ENCODE results near the gene DDX42. TPM values are rescaled to one million over a fixed set of nuclear protein-coding genes. Genes with fewer than 3 reads are reported as not detected.

The DDX42 gene
- polyA plus RNA-seq, 3 donors = 63.1 to 93.2 (median 71.4) TPM

DNA sequence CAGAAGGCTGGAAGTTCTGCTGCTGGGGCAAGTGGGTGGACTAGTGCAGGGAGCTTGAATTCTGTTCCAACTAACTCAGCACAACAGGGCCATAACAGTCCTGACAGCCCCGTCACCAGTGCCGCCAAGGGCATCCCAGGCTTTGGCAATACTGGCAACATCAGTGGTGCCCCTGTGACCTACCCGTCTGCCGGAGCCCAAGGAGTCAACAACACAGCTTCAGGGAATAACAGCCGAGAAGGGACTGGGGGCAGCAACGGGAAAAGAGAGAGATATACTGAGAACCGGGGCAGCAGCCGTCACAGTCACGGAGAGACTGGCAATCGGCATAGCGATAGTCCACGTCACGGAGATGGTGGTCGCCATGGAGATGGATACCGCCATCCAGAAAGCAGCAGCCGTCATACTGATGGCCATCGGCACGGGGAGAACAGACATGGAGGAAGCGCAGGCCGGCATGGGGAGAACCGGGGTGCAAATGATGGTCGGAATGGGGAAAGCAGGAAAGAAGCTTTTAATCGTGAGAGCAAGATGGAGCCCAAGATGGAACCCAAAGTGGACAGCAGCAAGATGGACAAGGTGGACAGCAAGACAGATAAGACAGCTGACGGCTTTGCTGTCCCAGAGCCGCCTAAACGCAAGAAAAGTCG, 43.9 kb downstream of the DDX42 start:
- WGBS, 3 donors = 94 to 95% (median 95%) methylated on average over 27 of the region's 27 CpGs
- no peak overlapping the region for H3K27ac ChIP-seq (ENCODE audit: low read depth, low read length)

DNA sequence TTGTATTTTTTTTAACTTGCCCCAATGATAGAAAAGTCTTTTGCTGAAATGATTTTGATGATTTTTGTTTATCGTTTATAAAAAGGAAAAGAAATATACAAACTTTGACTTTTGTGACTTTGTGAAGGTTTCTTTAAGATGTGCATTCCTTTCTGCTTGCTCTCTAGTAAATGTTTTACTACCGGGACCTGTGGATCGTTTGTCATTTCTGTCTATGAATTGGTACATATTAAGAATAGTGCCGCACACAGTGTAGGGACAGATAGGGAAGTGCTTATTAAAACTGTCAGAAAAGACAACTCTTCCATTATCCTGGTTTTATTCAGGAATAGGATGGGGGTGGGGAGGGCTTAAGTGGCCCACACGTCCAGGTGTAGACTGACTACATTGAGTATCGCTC, 45.2 kb downstream of the DDX42 start:
- H3K27ac ChIP-seq (ENCODE audit: low read depth, low read length) = no peak overlapping the region
- 37 to 67% (median 66%) methylated on average over 6 of the region's 6 CpGs for whole genome bisulfite sequencing, 3 donors

DNA sequence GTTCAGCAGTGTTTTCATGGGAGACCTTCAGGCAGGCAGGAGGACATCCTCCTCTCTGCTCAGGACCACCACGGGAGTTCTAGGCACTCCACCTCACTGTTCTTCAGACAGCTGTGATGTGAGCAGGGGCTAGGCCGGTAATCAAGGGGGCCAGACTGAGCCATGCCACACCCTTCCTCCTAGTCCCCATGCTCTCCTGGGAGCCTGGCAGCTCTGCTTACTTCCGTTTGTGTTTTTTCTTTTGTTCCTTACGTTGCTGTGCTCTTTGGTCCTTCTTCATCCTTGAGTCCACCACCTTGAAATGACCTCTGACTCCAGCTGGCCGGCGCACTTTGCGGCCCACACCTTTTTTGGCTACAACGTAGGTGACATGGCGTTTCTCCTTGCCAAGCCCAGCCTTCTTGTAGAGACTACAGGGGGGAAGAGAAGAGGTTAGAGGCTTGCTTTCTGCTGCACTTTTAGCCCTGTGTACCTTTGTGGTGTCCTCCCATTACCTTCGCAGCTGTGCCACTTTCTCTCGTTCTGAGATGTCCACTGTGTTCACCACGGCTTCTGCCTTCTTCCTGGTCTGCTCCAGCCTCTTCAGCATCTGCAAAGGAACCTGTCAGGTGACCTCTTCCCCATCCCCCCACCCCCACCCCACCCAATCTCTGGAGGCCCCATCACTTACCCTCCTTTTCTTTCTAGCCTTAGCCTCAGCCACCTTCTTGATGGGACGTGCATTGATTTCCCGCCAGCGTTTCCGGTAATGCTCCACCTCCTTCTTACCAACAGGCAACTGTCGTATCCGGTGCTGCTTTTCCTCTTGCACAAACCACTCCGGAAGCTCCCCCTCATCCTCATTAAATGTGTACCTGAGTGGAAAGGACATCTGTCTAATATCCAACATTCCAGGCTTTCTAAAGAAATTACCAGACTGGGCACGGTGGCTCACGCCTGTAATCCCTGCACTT, 45.9 kb downstream of the DDX42 start:
- 49 to 62% (median 58%) methylated on average over 21 of the region's 21 CpGs for WGBS, 3 donors
- H3K27ac ChIP-seq (ENCODE audit: low read depth, low read length) = no peak overlapping the region

DNA sequence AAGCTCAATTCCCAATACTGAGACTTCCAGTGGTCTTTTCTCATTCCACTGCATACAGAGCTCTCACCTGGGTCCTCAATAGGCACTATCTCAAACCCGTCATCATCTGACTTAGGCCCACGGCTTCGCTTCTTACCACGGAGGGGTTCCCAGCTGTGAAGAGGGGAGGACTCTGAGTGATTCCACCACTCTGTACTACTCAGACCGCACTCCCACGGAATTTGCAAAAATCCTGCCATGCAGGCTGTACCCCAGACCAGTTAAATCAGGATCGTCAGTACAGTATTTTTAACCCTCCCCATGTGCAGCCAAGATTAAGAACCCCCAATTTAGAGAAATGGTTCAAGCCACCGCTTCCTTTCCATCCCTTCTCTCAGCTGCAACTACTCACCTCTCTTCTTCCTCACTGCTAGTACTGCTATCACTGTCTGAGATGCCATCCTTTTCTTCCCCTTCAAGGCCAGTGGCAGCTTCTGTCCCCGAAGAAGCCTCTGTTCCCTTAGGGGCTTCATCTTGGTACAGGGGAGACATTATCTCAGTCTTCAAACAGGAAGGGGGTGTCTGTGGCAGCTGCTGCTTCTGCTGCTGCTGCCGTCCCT, 47.1 kb downstream of the DDX42 start:
- no peak overlapping the region for H3K27ac ChIP-seq (ENCODE audit: low read depth, low read length)
- 87 to 92% (median 87%) methylated on average over 10 of the region's 10 CpGs for WGBS, 3 donors

DNA sequence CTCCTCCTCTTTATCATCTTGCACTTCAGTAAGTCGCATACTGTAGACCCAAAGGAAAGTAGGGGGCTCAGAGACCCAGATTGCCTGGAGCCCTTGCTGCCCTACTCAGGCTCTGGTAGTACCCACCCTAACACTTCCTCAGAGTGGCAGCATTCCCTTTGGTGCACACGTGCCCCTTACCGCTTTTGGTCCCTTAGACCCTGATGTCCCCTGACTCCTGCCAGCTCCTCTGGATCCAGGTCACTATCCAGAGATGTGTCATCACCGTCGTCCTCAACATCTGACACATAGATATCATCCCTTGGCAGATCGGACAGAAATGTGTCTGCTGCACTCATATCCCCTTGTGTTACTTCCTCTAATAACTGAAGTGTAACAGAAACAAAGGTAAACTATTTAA, 47.8 kb downstream of the DDX42 start:
- 71 to 80% (median 76%) methylated on average over 6 of the region's 6 CpGs for WGBS, 3 donors

DNA sequence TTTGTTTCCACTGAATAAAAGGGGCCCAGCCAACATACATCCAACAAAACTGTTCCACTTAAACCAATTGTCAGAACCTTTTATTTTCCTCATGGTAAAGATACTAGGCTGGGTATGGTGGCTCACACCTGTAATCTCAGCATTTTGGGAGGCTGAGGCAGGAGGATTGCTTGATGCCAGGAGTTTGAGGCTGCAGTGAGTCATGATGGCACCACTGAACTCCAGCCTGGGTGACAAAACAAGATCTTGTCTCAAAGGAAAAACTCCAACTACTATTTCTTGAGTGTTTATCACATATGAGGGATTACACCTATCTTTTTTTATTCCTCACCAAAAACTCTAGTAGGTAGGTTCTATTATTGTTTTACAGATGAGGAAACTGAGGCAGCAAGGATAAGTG, 48.6 kb downstream of the DDX42 start:
- no peak overlapping the region for H3K27ac ChIP-seq (ENCODE audit: low read depth, low read length)

More for the DNA sequence above, 47.8 kb downstream of the DDX42 start:
- no peak overlapping the region for H3K27ac ChIP-seq (ENCODE audit: low read depth, low read length)

DNA sequence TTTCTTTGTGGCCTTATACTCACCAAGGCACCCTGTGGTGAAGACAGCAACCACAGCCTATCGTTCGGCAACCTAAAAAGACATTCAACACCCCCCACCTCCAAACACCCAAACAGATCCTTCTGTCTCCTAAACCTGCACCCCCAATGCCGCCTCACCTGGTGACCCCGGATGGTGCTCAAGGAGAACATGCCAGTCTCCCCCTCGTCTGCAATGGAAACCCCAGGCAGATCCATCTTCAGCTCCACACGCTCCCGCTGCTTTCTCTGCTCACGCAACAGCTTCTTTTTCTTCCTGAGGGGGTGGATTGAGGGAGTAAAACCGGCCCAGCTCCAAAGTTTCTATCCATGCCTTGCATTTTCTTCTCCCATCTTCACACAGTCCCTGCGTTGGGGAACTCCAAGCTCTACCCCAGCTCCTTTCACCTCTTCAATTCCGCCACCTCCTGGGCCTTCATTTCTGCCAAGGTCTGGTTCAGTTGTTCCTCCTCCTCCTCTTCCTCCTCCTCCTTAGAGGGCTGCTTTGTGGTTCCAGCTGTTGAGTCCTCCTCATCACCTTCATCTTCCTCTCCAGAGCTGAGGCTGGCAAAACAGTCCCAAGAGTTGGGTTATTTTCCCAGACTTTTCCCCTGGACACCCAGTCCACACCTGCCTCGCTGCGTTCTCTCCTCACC, 49.8 kb downstream of the DDX42 start:
- 93 to 95% (median 93%) methylated on average over 13 of the region's 13 CpGs for WGBS, 3 donors
- no peak overlapping the region for H3K27ac ChIP-seq (ENCODE audit: low read depth, low read length)

DNA sequence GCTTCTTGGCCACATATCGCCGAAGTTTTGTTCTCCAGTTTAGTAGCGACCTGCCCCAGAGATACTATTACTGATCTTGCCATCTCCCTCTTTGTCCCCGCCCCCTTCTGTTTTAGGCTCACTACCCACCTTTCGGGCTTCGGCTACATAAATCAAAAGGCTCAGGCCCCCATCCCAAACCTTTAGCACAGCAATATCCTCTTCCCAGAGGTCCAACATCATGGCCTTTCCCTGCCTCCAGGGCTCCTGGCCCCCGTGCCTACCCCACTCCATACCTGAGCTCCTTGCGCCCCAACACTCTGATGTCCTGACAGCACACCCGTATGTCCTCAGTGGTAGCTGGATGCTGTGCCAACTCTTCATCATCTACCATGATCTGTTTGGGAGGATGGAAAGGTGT, 50.4 kb downstream of the DDX42 start:
- WGBS, 3 donors = 93 to 96% (median 94%) methylated on average over 9 of the region's 9 CpGs

DNA sequence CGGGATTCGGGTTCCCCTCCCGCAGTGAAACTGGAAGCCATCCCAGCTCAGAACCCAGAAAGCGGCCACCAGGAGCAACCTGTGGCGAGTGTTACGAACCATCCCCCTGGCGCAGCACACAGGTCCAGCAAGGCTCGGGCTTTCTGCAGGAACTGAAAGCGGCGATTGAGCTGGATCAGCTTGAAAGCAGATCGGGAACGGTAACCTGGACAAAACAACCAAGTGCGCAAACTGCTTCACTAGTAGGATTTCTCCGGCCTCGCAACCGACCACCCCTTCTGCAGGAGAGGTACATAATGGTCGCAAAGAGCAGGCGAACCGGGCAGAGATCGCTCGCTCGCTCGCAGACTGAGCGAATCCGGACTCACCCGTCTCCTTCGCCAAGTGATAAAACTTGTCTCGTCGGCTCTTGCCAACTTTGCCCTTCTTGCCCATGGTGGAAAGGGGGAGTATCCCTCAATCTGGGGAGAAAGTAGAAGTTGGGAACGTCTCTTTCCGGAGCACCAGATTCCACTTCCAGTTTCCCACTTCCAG, 52.6 kb downstream of the DDX42 start:
- no peak overlapping the region for H3K27ac ChIP-seq (ENCODE audit: low read depth, low read length)
- WGBS, 3 donors = 0 to 1% (median 1%) methylated on average over 31 of the region's 31 CpGs

More for the DNA sequence above, 50.4 kb downstream of the DDX42 start:
- H3K27ac ChIP-seq (ENCODE audit: low read depth, low read length) = no peak overlapping the region

DNA sequence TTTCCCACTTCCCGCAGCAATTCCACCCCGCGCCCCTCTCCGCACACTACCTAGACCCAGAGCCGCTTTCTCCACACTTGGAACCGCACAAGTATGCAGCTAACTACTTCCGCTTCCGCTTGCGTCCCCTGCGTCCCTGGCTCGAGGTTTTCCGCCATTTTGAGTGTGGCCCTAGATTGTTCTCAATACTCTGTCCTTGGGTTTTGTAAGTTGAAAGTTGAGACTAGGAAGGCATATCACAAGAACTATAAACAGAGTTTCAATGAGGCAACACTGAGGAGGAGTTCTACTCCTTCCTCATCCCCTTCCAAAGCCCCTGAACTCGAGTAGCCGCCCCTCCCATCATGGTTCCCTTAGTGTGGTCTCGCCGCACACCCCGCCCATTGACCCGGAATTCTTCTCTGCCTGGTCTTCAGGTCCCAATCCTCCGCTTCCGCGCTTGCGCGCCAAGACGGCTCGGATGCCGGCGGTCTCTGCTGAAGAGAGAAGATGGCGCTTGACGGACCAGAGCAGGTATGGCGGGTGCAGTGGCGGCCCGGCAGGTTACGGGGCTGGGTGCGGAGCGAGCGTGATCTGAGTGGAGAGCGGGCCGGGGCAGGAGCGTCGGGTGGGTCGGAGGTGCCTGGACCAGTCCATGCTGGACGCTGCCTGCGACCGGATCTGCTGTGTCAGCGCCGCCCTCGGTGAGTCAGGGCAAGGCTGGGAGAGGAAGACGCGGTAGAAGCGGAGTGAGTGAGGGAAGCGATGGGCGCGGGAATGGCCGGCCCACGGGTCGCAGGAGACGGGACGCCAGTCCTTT, 53.2 kb downstream of the DDX42 start, which contains the start of the genes FTSJ3 and PSMC5:
TSS of gene FTSJ3 (minus strand) at position 662 of the 799 bp plus-strand sequence. CDS start 761 bp downstream, outside the sequence.
TSS of gene PSMC5 (plus strand) at position 430 of the 799 bp plus-strand sequence. CDS start at position 490, 60 bp downstream.
- no peak within 1 kb of the TSS for H3K27ac ChIP-seq (ENCODE audit: low read depth, low read length)
- 0 to 1% (median 0%) methylated on average over 42 to 58 of the region's 58 CpGs for WGBS, 3 donors

DNA sequence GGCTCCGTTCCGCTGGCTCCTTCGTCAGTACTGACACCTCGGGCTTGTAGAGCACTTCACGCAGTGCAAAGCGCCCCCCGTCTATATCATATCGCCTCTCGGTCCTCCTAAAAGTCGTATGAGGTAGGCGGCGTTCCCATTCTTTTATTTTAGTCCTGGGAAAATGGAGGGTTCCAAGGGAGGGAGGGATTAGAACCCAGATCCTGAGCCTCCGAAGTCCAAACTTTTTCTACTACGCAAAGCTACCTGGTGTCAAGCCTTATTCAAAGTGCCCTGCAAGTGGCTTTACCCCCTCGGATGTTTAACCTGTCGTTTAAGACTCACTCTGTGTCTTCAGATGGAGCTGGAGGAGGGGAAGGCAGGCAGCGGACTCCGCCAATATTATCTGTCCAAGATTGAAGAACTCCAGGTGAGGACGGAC, 53.8 kb downstream of the DDX42 start:
- 1 to 2% (median 2%) methylated on average over 19 of the region's 19 CpGs for WGBS, 3 donors
- H3K27ac ChIP-seq (ENCODE audit: low read depth, low read length) = no peak overlapping the region

DNA sequence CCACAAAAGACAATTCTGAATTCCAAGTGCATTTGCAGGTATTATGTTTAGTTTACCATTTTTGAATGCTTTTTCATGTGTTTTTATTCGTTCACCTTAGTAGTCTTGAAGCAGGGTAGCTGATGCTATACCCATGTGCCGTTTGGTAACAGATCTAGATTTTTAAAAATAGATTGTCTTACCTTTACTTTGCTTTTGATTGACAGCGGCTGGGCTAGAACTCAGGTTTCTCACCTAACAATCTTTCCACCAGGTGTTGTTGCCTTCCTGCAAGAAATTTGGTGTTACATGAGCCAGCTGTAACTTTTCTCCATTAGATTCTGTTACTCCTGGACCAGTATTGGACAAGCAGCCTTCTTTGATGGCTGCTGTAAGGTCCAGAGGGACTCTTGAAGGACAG, 55.0 kb downstream of the DDX42 start:
- WGBS, 3 donors = 76 to 97% (median 95%) methylated on average over 3 of the region's 3 CpGs
- H3K27ac ChIP-seq (ENCODE audit: low read depth, low read length) = no peak overlapping the region

DNA sequence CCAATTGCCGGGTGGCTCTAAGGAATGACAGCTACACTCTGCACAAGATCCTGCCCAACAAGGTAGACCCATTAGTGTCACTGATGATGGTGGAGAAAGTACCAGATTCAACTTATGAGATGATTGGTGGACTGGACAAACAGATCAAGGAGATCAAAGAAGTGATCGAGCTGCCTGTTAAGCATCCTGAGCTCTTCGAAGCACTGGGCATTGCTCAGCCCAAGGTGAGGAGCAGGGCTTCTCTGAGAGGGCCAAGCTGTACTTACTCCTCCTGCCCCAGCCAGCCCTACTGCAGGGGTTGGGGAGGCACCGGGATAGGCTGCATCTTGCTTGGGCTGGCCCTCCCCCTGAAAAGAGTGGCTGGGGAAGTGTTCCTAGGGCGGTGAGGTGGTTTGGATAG, 56.3 kb downstream of the DDX42 start:
- no peak overlapping the region for H3K27ac ChIP-seq (ENCODE audit: low read depth, low read length)
- WGBS, 3 donors = 89 to 90% (median 89%) methylated on average over 5 of the region's 5 CpGs

DNA sequence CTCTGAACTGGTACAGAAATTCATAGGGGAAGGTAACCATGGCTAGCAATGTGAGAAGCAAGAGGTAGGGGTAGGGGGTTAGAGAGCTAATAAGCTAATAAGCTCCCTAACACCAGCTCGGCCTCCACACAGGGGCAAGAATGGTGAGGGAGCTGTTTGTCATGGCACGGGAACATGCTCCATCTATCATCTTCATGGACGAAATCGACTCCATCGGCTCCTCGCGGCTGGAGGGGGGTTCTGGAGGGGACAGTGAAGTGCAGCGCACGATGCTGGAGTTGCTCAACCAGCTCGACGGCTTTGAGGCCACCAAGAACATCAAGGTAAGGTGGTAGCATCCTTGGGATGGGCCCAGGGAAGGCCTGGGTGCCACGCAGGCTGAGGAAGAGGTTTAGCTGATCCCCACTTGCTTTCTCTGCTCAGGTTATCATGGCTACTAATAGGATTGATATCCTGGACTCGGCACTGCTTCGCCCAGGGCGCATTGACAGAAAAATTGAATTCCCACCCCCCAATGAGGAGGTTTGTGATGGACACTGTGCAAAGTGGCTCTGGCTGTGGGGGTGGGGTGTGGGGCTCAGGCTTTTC, 57.0 kb downstream of the DDX42 start:
- WGBS, 3 donors = 82 to 86% (median 85%) methylated on average over 15 of the region's 15 CpGs
- no peak overlapping the region for H3K27ac ChIP-seq (ENCODE audit: low read depth, low read length)

DNA sequence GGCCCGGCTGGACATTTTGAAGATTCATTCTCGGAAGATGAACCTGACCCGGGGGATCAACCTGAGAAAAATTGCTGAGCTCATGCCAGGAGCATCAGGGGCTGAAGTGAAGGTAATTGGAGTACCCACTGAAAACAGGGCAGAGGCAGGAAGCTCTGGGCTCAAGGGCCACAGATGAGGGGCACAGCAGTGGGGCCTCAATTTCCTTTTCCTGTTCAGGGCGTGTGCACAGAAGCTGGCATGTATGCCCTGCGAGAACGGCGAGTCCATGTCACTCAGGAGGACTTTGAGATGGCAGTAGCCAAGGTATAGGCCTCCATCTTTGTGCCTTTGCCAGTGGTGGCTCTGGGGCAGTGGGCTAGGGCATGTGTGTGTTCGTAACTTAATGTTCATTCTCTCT, 57.5 kb downstream of the DDX42 start:
- 50 to 86% (median 61%) methylated on average over 8 of the region's 8 CpGs for WGBS, 3 donors

DNA sequence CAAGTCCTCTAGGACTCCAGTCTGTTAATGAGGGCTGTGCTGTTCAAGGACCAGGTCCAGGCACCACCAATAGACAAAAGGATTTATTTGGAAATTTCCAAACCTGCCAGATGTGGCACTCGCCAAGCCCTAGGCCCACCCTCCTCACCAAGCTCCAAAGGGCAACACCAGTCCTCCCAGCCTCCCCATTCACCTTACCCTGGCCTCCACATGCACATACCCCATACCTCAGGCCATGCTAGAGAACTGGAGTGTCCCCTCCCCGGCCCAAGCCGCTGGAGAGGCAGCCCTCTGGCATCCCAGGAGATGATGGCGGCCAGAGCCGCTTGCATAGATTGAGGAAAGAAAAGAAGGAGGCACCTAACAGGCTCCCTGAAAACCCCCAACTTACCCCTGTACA, 58.0 kb downstream of the DDX42 start:
- no peak overlapping the region for H3K27ac ChIP-seq (ENCODE audit: low read depth, low read length)
- WGBS, 3 donors = 85 to 88% (median 87%) methylated on average over 5 of the region's 5 CpGs

More for the DNA sequence above, 57.5 kb downstream of the DDX42 start:
- H3K27ac ChIP-seq (ENCODE audit: low read depth, low read length) = no peak overlapping the region

DNA sequence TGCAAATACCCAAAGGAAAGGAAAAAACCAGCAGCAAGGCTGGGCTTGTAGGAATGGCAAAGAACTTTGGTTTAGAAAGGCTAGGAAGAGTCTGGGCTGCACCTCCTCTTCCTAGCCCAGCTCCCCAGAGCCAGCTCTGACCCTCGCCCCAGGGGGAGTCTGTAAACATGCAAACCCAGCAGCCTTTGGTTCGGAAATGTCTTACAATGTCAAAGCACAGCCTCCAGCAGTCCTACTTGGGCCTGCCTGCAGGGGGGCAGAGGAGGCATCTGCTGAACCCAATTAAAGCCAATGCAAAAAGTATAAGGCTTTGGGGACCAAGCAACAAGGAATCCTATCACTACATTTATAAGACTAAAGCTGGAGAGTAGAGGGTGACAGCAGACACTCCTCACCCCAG, 58.5 kb downstream of the DDX42 start:
- H3K27ac ChIP-seq (ENCODE audit: low read depth, low read length) = no peak overlapping the region
- 67 to 82% (median 80%) methylated on average over 2 of the region's 2 CpGs for WGBS, 3 donors

Measured in adipose tissue (tissue), 3 donors.